ENCODE results near the gene FBXL4. TPM values are rescaled to one million over a fixed set of nuclear protein-coding genes. Genes with fewer than 3 reads are reported as not detected.

Gene FBXL4
- polyA plus RNA-seq, 1 donor from 2014 or later = 9.7 TPM

- no peak overlapping the region for H3K27ac ChIP-seq (ENCODE audit: low read length)
- TF ChIP-seq POLR2AphosphoS5 (IDR thresholded peaks at IDR 0.05) (no peak), RAD21 (conservative IDR thresholded peaks at IDR 0.05) (no peak), TAF1 (IDR thresholded peaks at IDR 0.05; ENCODE audit: low read depth) (no peak)
- no peaks in the 10 kb centered on the region for H3K9me2 ChIP-seq (ENCODE audit: insufficient read depth, low read length)
- H3F3A ChIP-seq (ENCODE audit: insufficient read depth, low read length, poor library complexity, severe bottlenecking) = no peaks in the 10 kb centered on the region
- H2AFZ ChIP-seq (ENCODE audit: low read depth, low read length) = no peak overlapping the region
- H3K27me3 ChIP-seq (ENCODE audit: insufficient read depth, low read depth, low read length) = no peaks in the 10 kb centered on the region
- no peaks in the 10 kb centered on the region for H3K36me3 ChIP-seq (ENCODE audit: insufficient read depth, low read length)
- no peak overlapping the region for H3K4me3 ChIP-seq (ENCODE audit: low read length)
- H4K20me1 ChIP-seq (ENCODE audit: insufficient read depth) = no peaks in the 10 kb centered on the region
- H3K9me3 ChIP-seq (ENCODE audit: low read length) = no peaks in the 10 kb centered on the region
- H3K79me2 ChIP-seq (replicated peaks; ENCODE audit: insufficient read depth, low read length) = no peaks in the 10 kb centered on the region
- no peak overlapping the region for H3K9ac ChIP-seq (ENCODE audit: low read length)
- no peak overlapping the region for H3K4me2 ChIP-seq (ENCODE audit: low read length)
Observed at GRCh38 chr6:98864497-98864896, 83.2 kb downstream of the FBXL4 start.

- Histone ChIP-seq H3K79me2 (replicated peaks; ENCODE audit: insufficient read depth, low read length) (peaks cover 19% of the 10 kb centered on the region), H3F3A (ENCODE audit: insufficient read depth, low read length, poor library complexity, severe bottlenecking) (no peaks in the 10 kb centered on the region), H3K9ac (ENCODE audit: low read length) (no peak overlapping the region), H3K9me3 (ENCODE audit: low read length) (no peaks in the 10 kb centered on the region), H3K27ac (ENCODE audit: low read length) (no peak overlapping the region), H4K20me1 (ENCODE audit: insufficient read depth) (no peaks in the 10 kb centered on the region), H2AFZ (ENCODE audit: low read depth, low read length) (no peak overlapping the region), H3K9me2 (ENCODE audit: insufficient read depth, low read length) (no peaks in the 10 kb centered on the region), H3K4me3 (ENCODE audit: low read length) (no peak overlapping the region), H3K36me3 (ENCODE audit: insufficient read depth, low read length) (no peaks in the 10 kb centered on the region), H3K4me2 (ENCODE audit: low read length) (no peak overlapping the region), H3K27me3 (ENCODE audit: insufficient read depth, low read depth, low read length) (no peaks in the 10 kb centered on the region)
- peak; percentile 6 for TF ChIP-seq POLR2AphosphoS5 (IDR thresholded peaks at IDR 0.05)
- no peak for TF ChIP-seq REST (IDR thresholded peaks at IDR 0.05; ENCODE audit: borderline replicate concordance)
Observed at GRCh38 chr6:98848539-98849242, 99.1 kb downstream of the FBXL4 start.

GRCh38 chr6:98847779-98848538 lies 99.8 kb downstream of the FBXL4 start:
- H3K27ac ChIP-seq (ENCODE audit: low read length) = no peak overlapping the region
- H3K36me3 ChIP-seq (ENCODE audit: insufficient read depth, low read length) = no peaks in the 10 kb centered on the region
- TF ChIP-seq POLR2AphosphoS5 (IDR thresholded peaks at IDR 0.05) = no peak
- no peak for TF ChIP-seq EZH2 (IDR thresholded peaks at IDR 0.05; ENCODE audit: borderline replicate concordance, insufficient read depth, low read length, poor library complexity, severe bottlenecking)
- TF ChIP-seq MXI1 (conservative IDR thresholded peaks at IDR 0.05; ENCODE audit: poor library complexity, severe bottlenecking) = no peak
- TF ChIP-seq SMC3 (conservative IDR thresholded peaks at IDR 0.05; ENCODE audit: poor library complexity) = no peak
- no peak for TF ChIP-seq EP300 (conservative IDR thresholded peaks at IDR 0.05; ENCODE audit: poor library complexity, severe bottlenecking)
- no peak for TF ChIP-seq RAD21 (conservative IDR thresholded peaks at IDR 0.05)
- TF ChIP-seq CTCF (IDR thresholded peaks at IDR 0.05; ENCODE audit: poor library complexity, severe bottlenecking) = no peak
- no peak for TF ChIP-seq TAF1 (IDR thresholded peaks at IDR 0.05; ENCODE audit: low read depth)
- no peak for TF ChIP-seq REST (IDR thresholded peaks at IDR 0.05; ENCODE audit: borderline replicate concordance)
- H3F3A ChIP-seq (ENCODE audit: insufficient read depth, low read length, poor library complexity, severe bottlenecking) = no peaks in the 10 kb centered on the region
- no peak overlapping the region for H3K4me2 ChIP-seq (ENCODE audit: low read length)
- no peak overlapping the region for H3K9ac ChIP-seq (ENCODE audit: low read length)
- no peak overlapping the region for H3K4me3 ChIP-seq (ENCODE audit: low read length)
- peaks cover 26% of the 10 kb centered on the region for H3K79me2 ChIP-seq (replicated peaks; ENCODE audit: insufficient read depth, low read length)
- H4K20me1 ChIP-seq (ENCODE audit: insufficient read depth) = no peaks in the 10 kb centered on the region
- no peaks in the 10 kb centered on the region for H3K27me3 ChIP-seq (ENCODE audit: insufficient read depth, low read depth, low read length)
- no peaks in the 10 kb centered on the region for H3K9me3 ChIP-seq (ENCODE audit: low read length)
- no peaks in the 10 kb centered on the region for H3K9me2 ChIP-seq (ENCODE audit: insufficient read depth, low read length)
- no peak overlapping the region for H2AFZ ChIP-seq (ENCODE audit: low read depth, low read length)
